ENCODE measurements around the gene LVRN. TPM values are rescaled to one million over a fixed set of nuclear protein-coding genes. Genes with fewer than 3 reads are reported as not detected.

Gene LVRN
- polyA plus RNA-seq, 3 donors = not detected

- H3K4me1 Mint-ChIP-seq = peaks cover 3% of the 10 kb centered on the region
- intact Hi-C loops (cut with micrococcal nuclease) = no loop called here
- H3K79me2 ChIP-seq (ENCODE audit: insufficient read depth, low read length) = no peaks in the 10 kb centered on the region
Measured at GRCh38 chr5:116044073-116044472, 81.8 kb downstream of the LVRN start.

GRCh38 chr5:116045821-116046220, 83.5 kb downstream of the LVRN start:
- peaks cover 0 to 2% of the 10 kb centered on the region in 2 donors for H3K27me3 ChIP-seq (ENCODE audit: control insufficient read depth in 2 of 2, insufficient read depth in 2 of 2, low read length in 2 of 2)
- 80% methylated on average over 1 of the region's 2 CpGs for WGBS (ENCODE audit: insufficient coverage)
- Mint-ChIP-seq H3K4me1 (no peaks in the 10 kb centered on the region), H3K27ac (no peak overlapping the region), H3K36me3 (no peaks in the 10 kb centered on the region), H3K4me3 (no peak overlapping the region), H3K27me3 (ENCODE audit: low read depth in 3 of 3) (peaks cover 0 to 3% (median 0%) of the 10 kb centered on the region in 3 donors), H3K9me3 (peaks cover 0 to 2% (median 0%) of the 10 kb centered on the region in 7 donors)
- H3K4me1 ChIP-seq (ENCODE audit: control insufficient read depth in 1 of 2, insufficient read depth in 2 of 2, low read length in 2 of 2) = no peaks in the 10 kb centered on the region
- no peaks in the 10 kb centered on the region for H4K20me1 ChIP-seq (ENCODE audit: insufficient read depth, low read length)
- H3K27ac ChIP-seq (ENCODE audit: low read depth in 1 of 2, low read length in 2 of 2) = no peak overlapping the region
- TF ChIP-seq, protein P1, sequence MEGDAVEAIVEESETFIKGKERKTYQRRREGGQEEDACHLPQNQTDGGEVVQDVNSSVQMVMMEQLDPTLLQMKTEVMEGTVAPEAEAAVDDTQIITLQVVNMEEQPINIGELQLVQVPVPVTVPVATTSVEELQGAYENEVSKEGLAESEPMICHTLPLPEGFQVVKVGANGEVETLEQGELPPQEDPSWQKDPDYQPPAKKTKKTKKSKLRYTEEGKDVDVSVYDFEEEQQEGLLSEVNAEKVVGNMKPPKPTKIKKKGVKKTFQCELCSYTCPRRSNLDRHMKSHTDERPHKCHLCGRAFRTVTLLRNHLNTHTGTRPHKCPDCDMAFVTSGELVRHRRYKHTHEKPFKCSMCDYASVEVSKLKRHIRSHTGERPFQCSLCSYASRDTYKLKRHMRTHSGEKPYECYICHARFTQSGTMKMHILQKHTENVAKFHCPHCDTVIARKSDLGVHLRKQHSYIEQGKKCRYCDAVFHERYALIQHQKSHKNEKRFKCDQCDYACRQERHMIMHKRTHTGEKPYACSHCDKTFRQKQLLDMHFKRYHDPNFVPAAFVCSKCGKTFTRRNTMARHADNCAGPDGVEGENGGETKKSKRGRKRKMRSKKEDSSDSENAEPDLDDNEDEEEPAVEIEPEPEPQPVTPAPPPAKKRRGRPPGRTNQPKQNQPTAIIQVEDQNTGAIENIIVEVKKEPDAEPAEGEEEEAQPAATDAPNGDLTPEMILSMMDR (IDR thresholded peaks at IDR 0.05) = no peak
- no peak overlapping the region for H2AFZ ChIP-seq (ENCODE audit: insufficient read depth, low read depth, low read length, poor library complexity, severe bottlenecking)
- no peaks in the 10 kb centered on the region for H3K79me2 ChIP-seq (ENCODE audit: insufficient read depth, low read length)
- no peak overlapping the region for H3K4me2 ChIP-seq (replicated peaks; ENCODE audit: extremely low read depth, low read length, poor library complexity, severe bottlenecking)
- H3K9me3 ChIP-seq (replicated peaks in 1 of 2; ENCODE audit: control insufficient read depth in 1 of 2, insufficient read depth in 1 of 2, low read length in 2 of 2) = no peaks in the 10 kb centered on the region
- no peak overlapping the region for H3K9ac ChIP-seq (ENCODE audit: insufficient read depth, low read length, poor library complexity, severe bottlenecking)
- intact Hi-C loops (cut with micrococcal nuclease) = no loop called here
- H3K36me3 ChIP-seq (replicated peaks in 1 of 2; ENCODE audit: control insufficient read depth in 1 of 2, insufficient read depth in 2 of 2, low read length in 2 of 2) = no peaks in the 10 kb centered on the region
- no peak for DNase-seq
- H3K4me3 ChIP-seq (replicated peaks in 1 of 3; ENCODE audit: low read depth in 2 of 3, low read length in 3 of 3) = no peak overlapping the region

More at GRCh38 chr5:116044073-116044472, 81.8 kb downstream of the LVRN start:
- WGBS (ENCODE audit: insufficient coverage) = no CpG with 5 or more reads among the region's 3 CpGs
- H3K4me3 ChIP-seq (replicated peaks in 1 of 3; ENCODE audit: low read depth in 2 of 3, low read length in 3 of 3) = no peak overlapping the region
- no peak overlapping the region for H3K27ac ChIP-seq (ENCODE audit: low read depth in 1 of 2, low read length in 2 of 2)
- no peaks in the 10 kb centered on the region for H3K9me3 ChIP-seq (replicated peaks in 1 of 2; ENCODE audit: control insufficient read depth in 1 of 2, insufficient read depth in 1 of 2, low read length in 2 of 2)
- peaks cover 0 to 2% of the 10 kb centered on the region in 2 donors for H3K27me3 ChIP-seq (ENCODE audit: control insufficient read depth in 2 of 2, insufficient read depth in 2 of 2, low read length in 2 of 2)
- no peaks in the 10 kb centered on the region for H3K36me3 ChIP-seq (replicated peaks in 1 of 2; ENCODE audit: control insufficient read depth in 1 of 2, insufficient read depth in 2 of 2, low read length in 2 of 2)
- TF ChIP-seq, protein P1 (IDR thresholded peaks at IDR 0.05) = no peak
- no peak overlapping the region for H3K9ac ChIP-seq (ENCODE audit: insufficient read depth, low read length, poor library complexity, severe bottlenecking)
- H2AFZ ChIP-seq (ENCODE audit: insufficient read depth, low read depth, low read length, poor library complexity, severe bottlenecking) = no peak overlapping the region
- Mint-ChIP-seq H3K27me3 (ENCODE audit: low read depth in 3 of 3) (peaks cover 0 to 3% (median 0%) of the 10 kb centered on the region in 3 donors), H3K9me3 (peaks cover 0 to 2% (median 0%) of the 10 kb centered on the region in 7 donors), H3K4me3 (no peak overlapping the region), H3K36me3 (no peaks in the 10 kb centered on the region), H3K27ac (no peak overlapping the region)
- no peak overlapping the region for H3K4me2 ChIP-seq (replicated peaks; ENCODE audit: extremely low read depth, low read length, poor library complexity, severe bottlenecking)
- no peak for DNase-seq
- H4K20me1 ChIP-seq (ENCODE audit: insufficient read depth, low read length) = no peaks in the 10 kb centered on the region
- peaks cover 2 to 3% of the 10 kb centered on the region in 2 donors for H3K4me1 ChIP-seq (ENCODE audit: control insufficient read depth in 1 of 2, insufficient read depth in 2 of 2, low read length in 2 of 2)
